Epithelial cell of proximal tubule (primary cell): ENCODE data around the gene APBB1IP. TPM values are rescaled to one million over a fixed set of nuclear protein-coding genes. Genes with fewer than 3 reads are reported as not detected.
"Not testable (repeated sequence)": the region's sequence is repeated elsewhere in the genome, so short reads cannot be mapped to it uniquely, and the experiment has no call there.

Experiments used
- DNase-seq: peaks from one replicate; pipeline ENCODE4 v3.0.0-alpha.2; 2011; ENCODE audit warnings: low read depth
- H3K4me3 ChIP-seq: 2 replicates; pipeline ENCODE4 v1.5.1; 2011; ENCODE audit warnings: low read depth, mild to moderate bottlenecking, low read length
- total RNA-seq: library from RNA; depleted of rRNA; stranded (reverse); fragments of >200 nt; gene quantifications from 2 replicates; pipeline ENCODE4 v1.2.3, GENCODE V29; 2015
- TF ChIP-seq, protein P1 (sequence below): conservative IDR thresholded peaks from 2 replicates; pipeline ENCODE4 v1.5.1; 2012; ENCODE audit warnings: low read depth, mild to moderate bottlenecking, low read length

The APBB1IP gene
- total RNA-seq, 1 donor from 2014 or later, result 1.6 TPM

DNA sequence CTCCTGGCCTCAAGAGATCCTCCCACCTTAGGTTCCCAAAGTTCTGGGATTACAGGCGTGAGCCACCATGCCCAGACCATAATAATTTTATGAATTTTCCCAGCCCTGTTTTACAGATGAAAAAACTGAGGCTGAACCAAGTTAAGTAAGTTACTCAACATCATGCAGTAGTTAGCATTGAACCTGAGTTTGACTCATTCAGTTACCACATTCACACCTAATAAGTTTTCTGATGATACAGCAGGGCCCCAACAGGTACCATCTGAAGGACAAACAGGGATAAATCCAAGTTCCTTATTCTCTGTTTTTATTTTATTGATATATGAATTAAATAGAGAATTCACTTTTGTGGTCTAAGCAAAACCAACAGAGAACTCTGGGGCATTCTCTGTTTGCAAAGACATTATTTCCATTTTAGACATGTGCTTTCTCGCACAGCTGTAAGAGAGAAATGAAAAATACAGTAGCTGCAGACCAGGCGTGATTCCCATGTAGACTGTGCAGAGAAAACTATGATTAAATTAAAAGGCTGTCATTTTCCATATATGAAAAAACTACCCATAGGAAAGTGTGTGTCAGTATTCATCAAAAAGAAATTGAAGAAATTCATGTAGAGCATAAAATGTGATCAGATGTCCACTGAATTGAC, 26.6 kb downstream of the APBB1IP start:
- no peak overlapping the region for H3K4me3 ChIP-seq
- DNase-seq, result no peak
- TF ChIP-seq, protein P1, sequence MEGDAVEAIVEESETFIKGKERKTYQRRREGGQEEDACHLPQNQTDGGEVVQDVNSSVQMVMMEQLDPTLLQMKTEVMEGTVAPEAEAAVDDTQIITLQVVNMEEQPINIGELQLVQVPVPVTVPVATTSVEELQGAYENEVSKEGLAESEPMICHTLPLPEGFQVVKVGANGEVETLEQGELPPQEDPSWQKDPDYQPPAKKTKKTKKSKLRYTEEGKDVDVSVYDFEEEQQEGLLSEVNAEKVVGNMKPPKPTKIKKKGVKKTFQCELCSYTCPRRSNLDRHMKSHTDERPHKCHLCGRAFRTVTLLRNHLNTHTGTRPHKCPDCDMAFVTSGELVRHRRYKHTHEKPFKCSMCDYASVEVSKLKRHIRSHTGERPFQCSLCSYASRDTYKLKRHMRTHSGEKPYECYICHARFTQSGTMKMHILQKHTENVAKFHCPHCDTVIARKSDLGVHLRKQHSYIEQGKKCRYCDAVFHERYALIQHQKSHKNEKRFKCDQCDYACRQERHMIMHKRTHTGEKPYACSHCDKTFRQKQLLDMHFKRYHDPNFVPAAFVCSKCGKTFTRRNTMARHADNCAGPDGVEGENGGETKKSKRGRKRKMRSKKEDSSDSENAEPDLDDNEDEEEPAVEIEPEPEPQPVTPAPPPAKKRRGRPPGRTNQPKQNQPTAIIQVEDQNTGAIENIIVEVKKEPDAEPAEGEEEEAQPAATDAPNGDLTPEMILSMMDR, result no peak

DNA sequence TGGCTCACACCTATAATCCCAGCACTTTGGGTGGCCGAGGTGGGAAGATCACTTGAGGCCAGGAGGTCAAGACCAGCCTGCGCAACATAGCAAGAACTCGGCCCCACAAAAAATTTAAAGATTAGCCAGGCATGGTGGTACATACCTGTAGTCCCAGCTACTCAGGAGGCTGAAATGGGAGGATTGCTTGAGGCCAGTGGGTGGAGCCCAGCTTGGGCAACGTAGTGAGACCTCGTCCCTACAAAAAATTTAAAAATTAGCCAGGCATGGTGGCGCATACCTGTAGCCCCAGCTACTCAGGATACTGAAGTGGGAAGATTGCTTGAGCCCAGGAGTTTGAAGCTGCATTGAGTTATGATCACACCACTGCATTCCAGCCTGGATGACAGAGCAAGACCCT, 28.4 kb downstream of the APBB1IP start:
- not testable (repeated sequence) for H3K4me3 ChIP-seq, DNase-seq

DNA sequence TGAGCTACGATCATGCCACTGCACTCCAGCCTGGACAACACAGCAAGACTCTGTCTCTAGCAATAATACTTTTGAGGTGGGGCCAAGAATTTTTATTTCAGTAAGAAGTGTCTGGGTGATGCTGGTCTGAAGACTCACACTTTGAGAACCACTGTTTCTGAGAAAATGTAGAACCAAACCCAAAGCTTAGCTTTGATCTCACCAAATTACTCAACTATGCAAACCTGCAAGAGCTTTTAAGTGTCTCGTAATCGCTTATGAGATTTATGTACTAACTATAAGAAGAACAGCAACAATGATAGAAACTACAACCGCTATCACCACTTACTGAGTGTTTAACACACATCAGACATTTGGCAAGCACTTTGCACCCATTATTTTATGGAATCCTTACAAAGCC, 29.5 kb downstream of the APBB1IP start:
- no peak for DNase-seq
- TF ChIP-seq, protein P1, result no peak
- no peak overlapping the region for H3K4me3 ChIP-seq

DNA sequence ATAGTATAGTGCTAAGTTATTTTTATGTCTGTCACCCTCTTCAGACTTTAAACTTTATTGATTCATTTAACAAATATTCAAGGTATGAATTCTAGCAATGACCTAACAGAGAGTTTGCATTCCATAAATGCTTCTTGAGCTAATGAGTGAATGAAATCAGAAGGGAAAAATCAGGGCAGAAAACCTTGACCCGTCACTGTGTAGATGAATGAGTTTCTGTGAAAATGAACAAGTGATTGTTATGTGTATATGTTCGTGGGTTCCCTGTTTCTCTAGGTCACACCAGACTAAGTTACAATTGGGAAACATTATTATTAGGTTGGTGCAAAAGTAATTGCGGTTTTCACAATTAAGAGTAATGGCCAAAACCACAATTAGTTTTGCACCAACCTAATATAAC, 30.1 kb downstream of the APBB1IP start:
- DNase-seq, result peak; percentile 92
- TF ChIP-seq, protein P1, result no peak
- no peak overlapping the region for H3K4me3 ChIP-seq

DNA sequence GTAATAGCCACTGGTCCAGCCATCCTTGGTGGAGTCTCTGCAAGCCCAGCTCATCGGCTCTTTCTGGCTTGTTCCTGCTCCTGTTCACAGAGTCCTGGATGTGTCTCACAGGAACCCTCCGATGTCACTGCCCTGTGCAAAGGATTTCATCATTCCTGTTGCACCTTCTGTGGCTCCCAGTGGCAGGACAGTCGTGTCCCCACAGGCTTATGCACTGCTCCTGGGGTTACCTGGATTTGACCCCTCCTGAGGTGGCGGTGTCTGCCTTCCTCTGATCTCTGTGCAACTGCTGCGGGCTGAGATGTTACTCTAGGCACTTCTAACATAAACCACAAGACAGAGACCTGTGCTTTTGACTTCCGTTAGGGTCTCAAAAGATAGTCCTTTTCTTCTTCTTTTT, 30.6 kb downstream of the APBB1IP start:
- no peak overlapping the region for H3K4me3 ChIP-seq
- no peak for DNase-seq
- TF ChIP-seq, protein P1, result no peak

DNA sequence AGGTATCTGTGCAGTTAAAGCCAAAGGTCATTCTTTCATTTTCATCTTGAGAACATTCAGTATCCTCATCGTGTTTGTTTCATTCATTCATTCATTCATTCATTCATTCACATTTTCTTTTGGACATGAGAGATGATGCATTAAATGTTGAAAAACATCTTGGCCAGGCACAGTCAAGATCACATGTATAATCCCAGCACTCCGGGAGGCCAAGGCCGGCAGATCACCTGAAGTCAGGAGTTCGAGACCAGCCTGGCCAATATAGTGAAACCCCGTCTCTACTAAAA, 34.3 kb downstream of the APBB1IP start:
- no peak for DNase-seq
- TF ChIP-seq, protein P1, result no peak
- no peak overlapping the region for H3K4me3 ChIP-seq

DNA sequence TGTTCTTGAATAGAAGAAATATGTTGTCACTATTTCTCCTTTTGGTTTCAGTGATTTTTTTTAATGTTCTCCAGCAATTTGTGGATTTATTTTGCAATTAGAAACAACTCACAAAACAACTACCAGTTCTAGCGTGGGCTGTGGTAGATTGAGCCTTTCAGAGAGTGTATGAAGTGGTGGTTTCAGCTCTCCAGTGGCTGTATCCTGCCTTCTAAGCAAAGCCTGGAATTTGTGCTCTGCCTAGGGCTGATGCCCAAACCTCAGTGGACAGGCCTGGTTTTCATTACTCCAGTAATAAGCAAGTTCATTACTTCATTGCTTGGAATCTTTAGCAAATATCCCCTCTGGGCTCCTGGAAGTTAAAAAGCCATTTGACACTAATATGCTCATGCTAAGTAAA, 35.9 kb downstream of the APBB1IP start:
- TF ChIP-seq, protein P1, result no peak
- DNase-seq, result no peak
- H3K4me3 ChIP-seq, result no peak overlapping the region

DNA sequence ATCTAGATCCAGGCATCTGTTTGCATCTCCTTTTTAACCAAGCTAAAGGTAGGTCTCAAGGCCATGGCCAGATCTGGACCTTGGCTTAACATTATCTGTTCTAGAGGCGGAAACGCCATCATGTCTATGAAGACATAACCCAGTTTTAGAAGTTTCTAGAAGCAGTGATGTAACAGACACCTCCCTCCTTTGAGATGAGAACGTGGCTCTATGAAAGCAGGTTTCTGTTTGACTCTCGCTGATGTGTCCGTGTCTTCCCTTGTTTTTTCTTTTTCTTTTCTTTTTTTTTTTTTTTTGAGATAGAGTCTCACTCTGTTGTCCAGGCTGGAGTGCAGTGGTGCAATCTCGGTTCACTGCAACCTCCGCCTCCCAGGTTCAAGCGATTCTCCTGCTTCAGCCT, 36.7 kb downstream of the APBB1IP start:
- not testable (repeated sequence) for H3K4me3 ChIP-seq, DNase-seq
